HepG2 (cell line): ENCODE data around the gene CDR2L. TPM values are rescaled to one million over a fixed set of nuclear protein-coding genes. Genes with fewer than 3 reads are reported as not detected.

ENCODE experiments used
- ATAC-seq: fragments of 200-7000 bp; cut with Tn5 transposase; 3 replicates; pipeline ENCODE4 v1.9.1; 2020; ENCODE audit warnings: mild to moderate bottlenecking, moderate library complexity
- BruUV-seq: library from RNA; stranded (reverse); fragments of 400-500 nt; replicated peaks from 2 replicates; lab custom pipeline; 2021; lab: Mats Ljungman, UMichigan
- CTCF ChIA-PET: fragments of 300-600 bp; formaldehyde crosslinking; extraction: SDS; loops from one replicate; lab custom pipeline; 2021; ENCODE audit warnings: low total read pairs, inconsistent platforms, low intra/inter-chr PET ratio; lab: Yijun Ruan, JAX
- POLR2A ChIA-PET: fragments of 350-600 bp; sonication (Branson Sonifier 250); formaldehyde crosslinking; loops from one replicate; lab custom pipeline; 2020; ENCODE audit warnings: antibody characterized with exemption, inconsistent platforms; lab: Yijun Ruan, JAX
- DNase-seq: peaks from one replicate; pipeline ENCODE4 v3.0.0-alpha.2; 2015; ENCODE audit warnings: low spot score
- FAIRE-seq: peaks from 3 replicates; lab custom pipeline; 2011; peaks lifted over from hg19 to GRCh38; lab: Jason Lieb, UNC
- H2AFZ ChIP-seq: one replicate; pipeline ENCODE4 v1.6.1; 2011; ENCODE audit warnings: low read length, inconsistent platforms
- H3K27ac ChIP-seq: fragments of 300-600 bp; 3 replicates; pipeline ENCODE4 v1.8.0; 2011; ENCODE audit warnings: mixed run types, mild to moderate bottlenecking, mixed read lengths, low read length, inconsistent platforms; ENCODE audit not compliant: insufficient read depth; ENCODE audit errors: extremely low read length
- H3K27me3 ChIP-seq, 2 experiments: fragments of 200-600 bp in 1 of 2; 2 replicates in 1 of 2; 3 replicates in 1 of 2; pipeline versions ENCODE4 v1.6.0 to v1.8.0; 2011; ENCODE audit warnings: low read length in 2 of 2, mild to moderate bottlenecking in 2 of 2, moderate library complexity in 2 of 2, inconsistent platforms in 1 of 2; ENCODE audit not compliant: insufficient read depth in 2 of 2, control insufficient read depth in 1 of 2
- H3K36me3 ChIP-seq, 2 experiments: fragments of 200-600 bp in 1 of 2; replicated peaks in 1 of 2; 2 replicates in 1 of 2; 3 replicates in 1 of 2; pipeline versions ENCODE4 v1.5.1 to v1.8.0; 2011; ENCODE audit warnings: low read length in 2 of 2, inconsistent platforms in 1 of 2; ENCODE audit not compliant: insufficient read depth in 2 of 2, control insufficient read depth in 1 of 2
- H3K4me1 ChIP-seq: 2 replicates; pipeline ENCODE4 v1.5.1; 2012; ENCODE audit warnings: low read length, inconsistent platforms; ENCODE audit not compliant: insufficient read depth
- H3K4me2 ChIP-seq: 2 replicates; pipeline ENCODE4 v1.6.0; 2011; ENCODE audit warnings: low read depth, low read length, inconsistent platforms
- H3K4me3 ChIP-seq, 3 experiments: fragments of 200-600 bp in 1 of 3; sonication (generic), shearing (Covaris generic) in 1 of 3; replicated peaks in 1 of 3; 2 replicates each; pipeline ENCODE4 v1.5.1; 2011 to 2016; ENCODE audit warnings: low read length in 3 of 3, inconsistent platforms in 2 of 3, low read depth in 2 of 3, mild to moderate bottlenecking in 2 of 3, control low read depth in 1 of 3, mixed read lengths in 1 of 3; ENCODE audit not compliant: insufficient read depth in 1 of 3
- H3K79me2 ChIP-seq: one replicate; pipeline ENCODE4 v1.6.1; 2011; ENCODE audit warnings: low read length, inconsistent platforms; ENCODE audit not compliant: insufficient read depth
- H3K9ac ChIP-seq: 2 replicates; pipeline ENCODE4 v1.6.0; 2011; ENCODE audit warnings: mild to moderate bottlenecking, low read depth, low read length, inconsistent platforms; ENCODE audit not compliant: insufficient read depth
- H3K9me3 ChIP-seq: 2 replicates; pipeline ENCODE4 v1.5.1; 2012; ENCODE audit warnings: mild to moderate bottlenecking, low read length
- H4K20me1 ChIP-seq: 2 replicates; pipeline ENCODE4 v1.6.0; 2011; ENCODE audit warnings: inconsistent platforms, mild to moderate bottlenecking, low read length, moderate library complexity; ENCODE audit not compliant: insufficient read depth
- AGO1 ChIP-seq: fragments of 200-400 bp; formaldehyde crosslinking; IDR thresholded peaks from 2 replicates; pipeline ENCODE4 v1.6.1; 2017; ENCODE audit warnings: mild to moderate bottlenecking, low read depth, low read length, moderate library complexity; ENCODE audit not compliant: poor library complexity, severe bottlenecking
- CBX5 ChIP-seq: sonication (generic); formaldehyde crosslinking; IDR thresholded peaks from 2 replicates; pipeline ENCODE4 v1.4.0; 2020; ENCODE audit warnings: missing genetic modification reagents, borderline replicate concordance
- EED ChIP-seq: sonication (generic); formaldehyde crosslinking; IDR thresholded peaks from 2 replicates; pipeline ENCODE4 v1.5.0; 2020; ENCODE audit warnings: mild to moderate bottlenecking, missing genetic modification reagents
- KAT7 ChIP-seq: IDR thresholded peaks from 2 replicates; pipeline ENCODE4 v1.6.1; 2018; ENCODE audit warnings: borderline replicate concordance, missing compliant biosample characterization
- PLRG1 ChIP-seq: fragments of 450-650 bp; conservative IDR thresholded peaks from 2 replicates; pipeline ENCODE4 v1.6.1; 2016
- RNF2 ChIP-seq: fragments of 450-650 bp; conservative IDR thresholded peaks from 2 replicates; pipeline ENCODE4 v1.6.1; 2016; ENCODE audit warnings: low read depth
- RNF219 ChIP-seq: sonication (generic); formaldehyde crosslinking; IDR thresholded peaks from 2 replicates; pipeline ENCODE4 v1.5.0; 2020; ENCODE audit warnings: mild to moderate bottlenecking, missing genetic modification reagents
- SALL1 ChIP-seq: sonication (generic); formaldehyde crosslinking; IDR thresholded peaks from 2 replicates; pipeline ENCODE4 v1.8.0; 2022; ENCODE audit warnings: mild to moderate bottlenecking, missing genetic modification reagents
- SIN3A ChIP-seq: IDR thresholded peaks from 2 replicates; pipeline ENCODE4 v1.6.1; 2011; ENCODE audit warnings: low read depth, mild to moderate bottlenecking, control low read depth, low read length, borderline replicate concordance
- SNRNP70 ChIP-seq: fragments of 200-400 bp; formaldehyde crosslinking; IDR thresholded peaks from 2 replicates; pipeline ENCODE4 v1.6.1; 2017; ENCODE audit warnings: mild to moderate bottlenecking, low read depth, low read length, moderate library complexity
- YY1 ChIP-seq: IDR thresholded peaks from 2 replicates; pipeline ENCODE4 v1.6.1; 2011; ENCODE audit warnings: low read length, low read depth, moderate library complexity, mild to moderate bottlenecking; ENCODE audit not compliant: insufficient read depth, insufficient replicate concordance
- ZFX ChIP-seq: sonication (generic); formaldehyde crosslinking; IDR thresholded peaks from 2 replicates; pipeline ENCODE4 v1.4.0; 2020; ENCODE audit warnings: mild to moderate bottlenecking, low read depth, missing genetic modification reagents, moderate library complexity
- ZNF232 ChIP-seq: sonication (generic); formaldehyde crosslinking; IDR thresholded peaks from 2 replicates; pipeline ENCODE4 v1.4.0; 2020; ENCODE audit warnings: missing genetic modification reagents, borderline replicate concordance
- ZNF703 ChIP-seq: sonication (generic); formaldehyde crosslinking; IDR thresholded peaks from 2 replicates; pipeline ENCODE4 v1.5.1; 2020; ENCODE audit warnings: missing genetic modification reagents, mild to moderate bottlenecking, moderate library complexity, borderline replicate concordance
- ZNF782 ChIP-seq: sonication (generic); formaldehyde crosslinking; IDR thresholded peaks from 2 replicates; pipeline ENCODE4 v1.4.0; 2020; ENCODE audit warnings: missing genetic modification reagents, mild to moderate bottlenecking, borderline replicate concordance
- in situ Hi-C: cut with HindIII; loops from 2 replicates; pipeline ENCODE4 v1.10.0; 2017; ENCODE audit warnings: low pct_unique_long_range_greater_than_20kb; ENCODE audit not compliant: extremely low pct_ligation_motif_present
- intact Hi-C: fragments of 100-400 bp; cut with micrococcal nuclease; formaldehyde crosslinking; loops from one replicate; pipeline ENCODE4 v1.10.0; 2022; ENCODE audit not compliant: unreplicated experiment
- polyA plus RNA-seq, 8 experiments: library from polyadenylated mRNA; depleted of rRNA in 3 of 8; stranded (reverse) in 7 of 8; unstranded in 1 of 8; fragments of >200 nt; fragmentation: Illumina TruSeq in 4 of 8; extraction: Trizol in 4 of 8; gene quantifications; 2 replicates each; pipeline versions ENCODE4 v1.2.1 to v1.2.3, GENCODE V29; 2011 to 2016; ENCODE audit warnings: low read depth in 4 of 8, missing spikeins in 1 of 8, mixed read lengths in 1 of 8; ENCODE audit not compliant: insufficient read depth in 1 of 8
- total RNA-seq, 5 experiments: library from RNA; depleted of rRNA; stranded (reverse); fragments of >200 nt; fragmentation: Illumina TruSeq; extraction: Trizol; gene quantifications; 2 replicates each; pipeline ENCODE4 v1.2.3, GENCODE V29; 2016; ENCODE audit warnings: low read depth in 1 of 5
- TF ChIP-seq, protein P1 (sequence below): sonication (generic); formaldehyde crosslinking; IDR thresholded peaks from 2 replicates; pipeline ENCODE4 v1.4.0; 2020; ENCODE audit warnings: mild to moderate bottlenecking, low read depth, missing genetic modification reagents

Gene CDR2L
- total and polyA plus RNA-seq, 2 of the 13 experiments (the other 11 are each of a cell fraction or from before 2014, with no cell fraction given) = 1.9 to 2.1 TPM

DNA sequence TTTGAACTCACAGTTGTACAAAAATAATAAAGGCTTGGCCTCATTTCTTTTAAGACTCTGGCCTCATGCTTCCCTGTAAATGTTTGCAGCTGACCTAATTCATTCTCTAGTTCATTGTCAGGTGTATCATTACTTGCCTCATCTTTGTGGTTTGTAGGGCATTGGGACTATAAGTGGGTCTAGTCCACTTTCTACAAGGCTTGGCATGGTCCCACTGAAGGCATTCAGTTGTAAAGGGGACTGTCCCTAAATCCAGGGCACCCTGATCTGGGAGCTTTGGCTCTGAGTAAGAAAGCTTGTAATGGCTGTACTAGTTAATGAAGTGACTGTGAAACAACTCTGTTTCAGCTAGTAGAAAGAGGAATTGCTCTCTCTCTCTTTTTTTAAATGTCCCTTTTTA, 62.3 kb downstream of the CDR2L start:
- H3K27me3 ChIP-seq = no peaks in the 10 kb centered on the region; a peak in 1 of 5 replicates
- H3K4me2 ChIP-seq = no peak overlapping the region
- no peak overlapping the region for H2AFZ ChIP-seq
- H3K4me1 ChIP-seq = peaks cover 29% of the 10 kb centered on the region
- ATAC-seq (no peak), DNase-seq (no peak)
- H3K36me3 ChIP-seq = peaks cover 13 to 32% of the 10 kb centered on the region in 2 experiments
- intact Hi-C loops = loop anchor here (5.0 kb wide), 1 partner anchor 38 kb away; the partner anchor contains the start of gene SLC16A5
- no peak overlapping the region for H3K27ac ChIP-seq
- H3K9ac ChIP-seq = no peak overlapping the region
- BruUV-seq = no TSS peak
- TF ChIP-seq CBX5 (CRISPR knock-in tag) (no peak), RNF2 (no peak), ZFX (no peak), AGO1 (no peak), RNF219 (CRISPR knock-in tag) (no peak), ZNF703 (no peak), SALL1 (CRISPR knock-in tag) (no peak), KAT7 (no peak), ZNF782 (CRISPR knock-in tag) (no peak), ZNF232 (no peak), PLRG1 (no peak), SNRNP70 (no peak), YY1 (no peak), EED (no peak), SIN3A (no peak)
- TF ChIP-seq, protein P1, sequence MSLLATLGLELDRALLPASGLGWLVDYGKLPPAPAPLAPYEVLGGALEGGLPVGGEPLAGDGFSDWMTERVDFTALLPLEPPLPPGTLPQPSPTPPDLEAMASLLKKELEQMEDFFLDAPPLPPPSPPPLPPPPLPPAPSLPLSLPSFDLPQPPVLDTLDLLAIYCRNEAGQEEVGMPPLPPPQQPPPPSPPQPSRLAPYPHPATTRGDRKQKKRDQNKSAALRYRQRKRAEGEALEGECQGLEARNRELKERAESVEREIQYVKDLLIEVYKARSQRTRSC (CRISPR knock-in tag) = no peak
- TF ChIP-seq, all 625 proteins: peak for 0
- no peak for FAIRE-seq
- in situ Hi-C loops = no loop called here
- POLR2A ChIA-PET = interaction anchor here (0.8 to 4.8 kb wide), 2 partner anchors 14 to 82 kb away, joined by 3 to 76 read pairs; partner anchors contain the start of gene NT5C
- H3K79me2 ChIP-seq = peaks cover 27% of the 10 kb centered on the region
- no peak overlapping the region for H3K4me3 ChIP-seq
- CTCF ChIA-PET = no interaction called here
- no peaks in the 10 kb centered on the region; the same call in 1 of the 2 replicates for H4K20me1 ChIP-seq
- no peaks in the 10 kb centered on the region for H3K9me3 ChIP-seq
